Uterus (tissue), 2 donors: Measurements from ENCODE around the gene RNF26.

Source experiments
- CTCF ChIP-seq, 4 experiments: fragments of 200-600 bp in 2 of 4; fragments of 450-650 bp in 2 of 4; sonication (generic) in 2 of 4; IDR thresholded peaks; one replicate each; pipeline ENCODE4 v1.5.1; 2016 to 2019; ENCODE audit warnings: antibody characterized with exemption in 4 of 4, mild to moderate bottlenecking in 2 of 4, moderate library complexity in 1 of 4
- POLR2A ChIP-seq, 2 donors: fragments of 450-650 bp; IDR thresholded peaks; one replicate each; pipeline ENCODE4 v1.6.1; 2016; ENCODE audit warnings: antibody characterized with exemption in 2 of 2, mild to moderate bottlenecking in 1 of 2, moderate library complexity in 1 of 2

GRCh38 chr11:119374632-119375336, 40.5 kb downstream of the RNF26 start:
- TF ChIP-seq CTCF (IDR thresholded peaks at IDR 0.05) (no peak), POLR2A (IDR thresholded peaks at IDR 0.05) (no peak)
